Ishikawa (cell line): ENCODE results near the gene INPP5F.

Experiments
- CEBPB ChIP-seq: IDR thresholded peaks from 2 replicates; pipeline ENCODE4 v1.6.1; 2012
- CREB1 ChIP-seq: IDR thresholded peaks from 2 replicates; pipeline ENCODE4 v1.6.1; 2012; ENCODE audit warnings: low read depth
- EGR1 ChIP-seq: IDR thresholded peaks from 2 replicates; pipeline ENCODE4 v1.6.1; 2012
- EP300 ChIP-seq: IDR thresholded peaks from 2 replicates; pipeline ENCODE4 v1.6.1; 2012; ENCODE audit warnings: borderline replicate concordance
- FOXM1 ChIP-seq: IDR thresholded peaks from 2 replicates; pipeline ENCODE4 v1.6.1; 2012; ENCODE audit warnings: low read depth, borderline replicate concordance
- NFIC ChIP-seq: IDR thresholded peaks from 2 replicates; pipeline ENCODE4 v1.6.1; 2012
- RAD21 ChIP-seq: IDR thresholded peaks from 2 replicates; pipeline ENCODE4 v1.6.1; 2012; ENCODE audit warnings: low read depth
- TAF1 ChIP-seq: IDR thresholded peaks from 2 replicates; pipeline ENCODE4 v1.6.1; 2012; ENCODE audit warnings: low read depth, mild to moderate bottlenecking
- TCF12 ChIP-seq: IDR thresholded peaks from 2 replicates; pipeline ENCODE4 v1.6.1; 2012; ENCODE audit warnings: low read depth
- TEAD4 ChIP-seq: IDR thresholded peaks from 2 replicates; pipeline ENCODE4 v1.6.1; 2012
- YY1 ChIP-seq: IDR thresholded peaks from 2 replicates; pipeline ENCODE4 v1.6.1; 2012; ENCODE audit warnings: low read depth
- ZBTB7A ChIP-seq: IDR thresholded peaks from 2 replicates; pipeline ENCODE4 v1.6.1; 2012; ENCODE audit warnings: low read depth
- TF ChIP-seq, protein P1 (sequence below): IDR thresholded peaks from 2 replicates; pipeline ENCODE4 v1.6.1; 2012; ENCODE audit warnings: low read depth, mild to moderate bottlenecking
- TF ChIP-seq, protein P2 (sequence below): IDR thresholded peaks from 2 replicates; pipeline ENCODE4 v1.6.1; 2012
- TF ChIP-seq, protein P3 (sequence below): IDR thresholded peaks from 2 replicates; pipeline ENCODE4 v1.6.1; 2012

INPP5F gene

DNA sequence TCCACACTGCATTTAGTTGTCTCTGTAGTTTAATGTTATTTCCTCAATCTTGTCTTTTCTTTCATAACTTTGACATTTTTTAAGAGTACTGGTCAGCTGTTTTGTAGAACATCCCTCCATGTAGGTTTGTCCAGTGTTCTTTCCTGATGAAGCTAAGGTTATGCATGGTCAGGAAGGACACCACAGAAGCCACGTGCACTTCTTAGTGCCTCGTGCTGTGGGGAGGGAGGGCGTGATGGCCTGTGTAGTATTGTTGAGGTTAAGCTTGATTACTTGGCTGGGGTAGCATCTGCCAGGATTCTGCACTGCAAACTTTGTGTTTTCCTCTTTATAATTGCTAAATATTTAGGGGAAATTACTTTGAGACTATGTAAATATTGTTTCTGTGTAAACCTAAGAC is 98.4 kb downstream of the INPP5F start:
- TF ChIP-seq ZBTB7A: no peak

DNA sequence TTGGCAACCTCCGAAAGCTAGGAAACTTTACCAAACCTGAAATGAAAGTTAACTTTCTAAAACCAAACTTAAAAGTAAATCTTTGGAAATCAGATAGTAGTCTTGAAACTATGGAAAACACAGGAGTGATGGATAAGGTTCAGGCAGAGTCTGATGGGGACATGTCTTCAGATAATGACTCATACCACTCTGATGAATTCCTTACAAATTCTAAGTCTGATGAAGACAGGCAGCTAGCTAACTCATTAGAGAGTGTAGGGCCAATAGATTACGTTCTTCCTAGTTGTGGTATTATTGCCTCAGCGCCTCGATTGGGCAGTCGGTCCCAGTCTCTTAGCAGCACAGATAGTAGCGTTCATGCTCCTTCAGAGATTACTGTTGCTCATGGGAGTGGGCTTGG is 100.9 kb downstream of the INPP5F start:
- TF ChIP-seq TCF12 (no peak), YY1 (no peak), TAF1 (no peak), EP300 (no peak), NFIC (no peak), RAD21 (no peak), EGR1 (no peak), TEAD4 (no peak), ZBTB7A (no peak), CREB1 (no peak), FOXM1 (no peak), CEBPB (no peak)
- TF ChIP-seq, protein P1, sequence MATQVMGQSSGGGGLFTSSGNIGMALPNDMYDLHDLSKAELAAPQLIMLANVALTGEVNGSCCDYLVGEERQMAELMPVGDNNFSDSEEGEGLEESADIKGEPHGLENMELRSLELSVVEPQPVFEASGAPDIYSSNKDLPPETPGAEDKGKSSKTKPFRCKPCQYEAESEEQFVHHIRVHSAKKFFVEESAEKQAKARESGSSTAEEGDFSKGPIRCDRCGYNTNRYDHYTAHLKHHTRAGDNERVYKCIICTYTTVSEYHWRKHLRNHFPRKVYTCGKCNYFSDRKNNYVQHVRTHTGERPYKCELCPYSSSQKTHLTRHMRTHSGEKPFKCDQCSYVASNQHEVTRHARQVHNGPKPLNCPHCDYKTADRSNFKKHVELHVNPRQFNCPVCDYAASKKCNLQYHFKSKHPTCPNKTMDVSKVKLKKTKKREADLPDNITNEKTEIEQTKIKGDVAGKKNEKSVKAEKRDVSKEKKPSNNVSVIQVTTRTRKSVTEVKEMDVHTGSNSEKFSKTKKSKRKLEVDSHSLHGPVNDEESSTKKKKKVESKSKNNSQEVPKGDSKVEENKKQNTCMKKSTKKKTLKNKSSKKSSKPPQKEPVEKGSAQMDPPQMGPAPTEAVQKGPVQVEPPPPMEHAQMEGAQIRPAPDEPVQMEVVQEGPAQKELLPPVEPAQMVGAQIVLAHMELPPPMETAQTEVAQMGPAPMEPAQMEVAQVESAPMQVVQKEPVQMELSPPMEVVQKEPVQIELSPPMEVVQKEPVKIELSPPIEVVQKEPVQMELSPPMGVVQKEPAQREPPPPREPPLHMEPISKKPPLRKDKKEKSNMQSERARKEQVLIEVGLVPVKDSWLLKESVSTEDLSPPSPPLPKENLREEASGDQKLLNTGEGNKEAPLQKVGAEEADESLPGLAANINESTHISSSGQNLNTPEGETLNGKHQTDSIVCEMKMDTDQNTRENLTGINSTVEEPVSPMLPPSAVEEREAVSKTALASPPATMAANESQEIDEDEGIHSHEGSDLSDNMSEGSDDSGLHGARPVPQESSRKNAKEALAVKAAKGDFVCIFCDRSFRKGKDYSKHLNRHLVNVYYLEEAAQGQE: no peak
- TF ChIP-seq, protein P2, sequence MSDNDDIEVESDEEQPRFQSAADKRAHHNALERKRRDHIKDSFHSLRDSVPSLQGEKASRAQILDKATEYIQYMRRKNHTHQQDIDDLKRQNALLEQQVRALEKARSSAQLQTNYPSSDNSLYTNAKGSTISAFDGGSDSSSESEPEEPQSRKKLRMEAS: no peak
- TF ChIP-seq, protein P3, sequence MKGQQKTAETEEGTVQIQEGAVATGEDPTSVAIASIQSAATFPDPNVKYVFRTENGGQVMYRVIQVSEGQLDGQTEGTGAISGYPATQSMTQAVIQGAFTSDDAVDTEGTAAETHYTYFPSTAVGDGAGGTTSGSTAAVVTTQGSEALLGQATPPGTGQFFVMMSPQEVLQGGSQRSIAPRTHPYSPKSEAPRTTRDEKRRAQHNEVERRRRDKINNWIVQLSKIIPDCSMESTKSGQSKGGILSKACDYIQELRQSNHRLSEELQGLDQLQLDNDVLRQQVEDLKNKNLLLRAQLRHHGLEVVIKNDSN: no peak

DNA sequence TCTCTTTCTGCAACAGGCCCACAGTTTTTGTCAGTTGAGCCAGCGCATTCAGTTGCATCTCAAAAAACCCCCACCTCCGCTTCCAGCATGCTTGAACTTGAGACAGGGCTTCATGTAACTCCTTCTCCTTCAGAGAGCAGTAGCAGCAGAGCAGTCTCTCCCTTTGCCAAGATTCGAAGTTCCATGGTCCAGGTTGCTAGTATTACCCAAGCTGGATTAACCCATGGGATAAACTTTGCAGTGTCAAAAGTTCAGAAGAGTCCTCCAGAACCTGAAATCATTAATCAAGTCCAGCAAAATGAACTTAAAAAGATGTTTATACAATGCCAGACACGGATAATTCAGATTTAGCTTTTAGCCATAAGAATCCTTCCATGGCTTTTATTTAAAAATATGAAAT is 101.6 kb downstream of the INPP5F start:
- TF ChIP-seq EGR1: no peak
- TF ChIP-seq CEBPB: no peak
- TF ChIP-seq, protein P2: no peak
- TF ChIP-seq EP300: no peak
- no peak for TF ChIP-seq NFIC
- TF ChIP-seq, protein P3: no peak
- no peak for TF ChIP-seq ZBTB7A
- TF ChIP-seq RAD21: no peak
- no peak for TF ChIP-seq FOXM1
- TF ChIP-seq TAF1: no peak
- TF ChIP-seq CREB1: no peak
- TF ChIP-seq TCF12: no peak

DNA sequence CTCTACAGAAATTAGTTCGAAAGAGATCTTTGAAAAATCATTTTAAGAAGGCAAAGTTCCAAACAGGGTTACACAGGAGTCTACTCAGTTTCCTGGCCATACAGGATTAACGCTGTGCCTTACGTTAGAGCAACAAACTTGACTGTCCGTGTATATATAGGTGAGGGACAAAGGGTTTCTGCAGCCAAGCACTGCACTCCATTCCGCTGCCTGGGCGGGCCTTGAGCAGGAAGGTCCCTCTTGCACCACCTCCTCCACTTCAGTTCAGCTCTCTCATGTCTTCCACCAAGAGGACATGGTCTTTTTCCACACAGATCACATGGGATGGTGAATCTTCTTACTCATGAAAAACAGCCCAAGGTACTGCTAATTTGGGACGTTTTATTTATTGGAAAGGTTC is 103.6 kb downstream of the INPP5F start:
- TF ChIP-seq CEBPB (no peak), TCF12 (no peak), YY1 (no peak), TAF1 (no peak), EGR1 (no peak), TEAD4 (no peak), RAD21 (no peak), CREB1 (no peak), FOXM1 (no peak), ZBTB7A (no peak), EP300 (no peak), NFIC (no peak)
- TF ChIP-seq, protein P1: no peak
- TF ChIP-seq, protein P3: no peak
- TF ChIP-seq, protein P2: no peak

DNA sequence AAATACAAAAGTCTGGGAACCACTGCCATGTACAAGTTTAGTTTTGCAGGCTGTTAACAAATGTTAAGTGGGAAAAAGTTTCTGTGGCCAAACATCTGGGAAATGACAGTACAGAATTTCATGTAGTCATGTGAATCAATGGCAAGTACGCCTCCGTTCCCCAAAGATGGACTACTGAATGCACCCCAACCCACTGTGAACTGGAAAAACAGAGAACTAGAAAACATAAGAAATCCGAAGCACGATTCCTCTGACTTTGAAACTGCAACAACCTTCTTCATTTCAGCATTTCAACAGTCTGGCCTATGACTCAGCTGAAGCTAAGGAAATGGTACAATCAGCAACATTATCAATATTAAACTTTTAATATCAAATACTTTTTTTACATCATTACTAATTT is 105.0 kb downstream of the INPP5F start:
- TF ChIP-seq RAD21: no peak
- no peak for TF ChIP-seq ZBTB7A
- TF ChIP-seq, protein P1: no peak
- no peak for TF ChIP-seq EGR1
- TF ChIP-seq NFIC: no peak
- no peak for TF ChIP-seq CEBPB
- TF ChIP-seq TEAD4: no peak
- no peak for TF ChIP-seq CREB1
- TF ChIP-seq, protein P3: no peak
- TF ChIP-seq TAF1: no peak
- TF ChIP-seq EP300: no peak
- no peak for TF ChIP-seq FOXM1
- TF ChIP-seq, protein P2: no peak
